DND-41 (cell line): ENCODE results near the gene CC2D2A.

Experiments used
- ATAC-seq: fragments of 200-7000 bp; cut with Tn5 transposase; 3 replicates; pipeline ENCODE4 v1.9.1; 2021; ENCODE audit warnings: low read depth; ENCODE audit not compliant: insufficient read depth
- DNase-seq: peaks from one replicate; pipeline ENCODE4 v3.0.0-alpha.2; 2020
- H2AFZ ChIP-seq: 2 replicates; pipeline ENCODE4 v1.6.0; 2012; ENCODE audit warnings: low read depth, low read length
- H3K27ac ChIP-seq: 2 replicates; pipeline ENCODE4 v1.5.1; 2012; ENCODE audit warnings: low read length, inconsistent platforms
- H3K27me3 ChIP-seq: fragments of 200-600 bp; sonication (generic); 2 replicates; pipeline ENCODE4 v1.6.0; 2012; ENCODE audit warnings: low read length, mild to moderate bottlenecking, inconsistent platforms; ENCODE audit not compliant: insufficient read depth, poor library complexity
- H3K36me3 ChIP-seq: 2 replicates; pipeline ENCODE4 v1.5.1; 2012; ENCODE audit warnings: low read length, inconsistent platforms; ENCODE audit not compliant: insufficient read depth
- H3K4me1 ChIP-seq: 2 replicates; pipeline ENCODE4 v1.5.1; 2012; ENCODE audit warnings: mild to moderate bottlenecking, low read length; ENCODE audit not compliant: insufficient read depth
- H3K4me2 ChIP-seq: 2 replicates; pipeline ENCODE4 v1.6.0; 2012; ENCODE audit warnings: mild to moderate bottlenecking, moderate library complexity, low read length, inconsistent platforms; ENCODE audit not compliant: insufficient read depth
- H3K4me3 ChIP-seq, 2 experiments: fragments of 200-600 bp in 1 of 2; shearing (Covaris generic) in 1 of 2; 2 replicates each; pipeline ENCODE4 v1.5.1; 2012 to 2016; ENCODE audit warnings: inconsistent platforms in 2 of 2, low read length in 2 of 2, mild to moderate bottlenecking in 2 of 2, low read depth in 1 of 2, moderate library complexity in 1 of 2
- H3K79me2 ChIP-seq: 2 replicates; pipeline ENCODE4 v1.6.0; 2012; ENCODE audit warnings: low read length, inconsistent platforms; ENCODE audit not compliant: insufficient read depth
- H3K9ac ChIP-seq: 2 replicates; pipeline ENCODE4 v1.6.0; 2012; ENCODE audit warnings: low read depth, mild to moderate bottlenecking, inconsistent platforms, low read length, moderate library complexity
- H3K9me3 ChIP-seq: 2 replicates; pipeline ENCODE4 v1.5.1; 2012; ENCODE audit warnings: low read length, moderate library complexity, mild to moderate bottlenecking, inconsistent platforms; ENCODE audit not compliant: insufficient read depth, severe bottlenecking
- H4K20me1 ChIP-seq: 2 replicates; pipeline ENCODE4 v1.6.0; 2012; ENCODE audit warnings: low read length; ENCODE audit not compliant: insufficient read depth
- EZH2 ChIP-seq: IDR thresholded peaks from 3 replicates; pipeline ENCODE4 v1.6.1; 2012; ENCODE audit warnings: borderline replicate concordance, low read depth, mild to moderate bottlenecking, moderate library complexity, low read length, inconsistent platforms; ENCODE audit not compliant: severe bottlenecking
- TF ChIP-seq, protein P1 (sequence below): IDR thresholded peaks from 2 replicates; pipeline ENCODE4 v1.5.1; 2012; ENCODE audit warnings: borderline replicate concordance, low read length, moderate library complexity, mild to moderate bottlenecking; ENCODE audit not compliant: poor library complexity, severe bottlenecking; ENCODE audit errors: extremely low read depth

The CC2D2A gene

GRCh38 chr4:15557786-15558550 lies 88.3 kb downstream of the CC2D2A start:
- H3K9me3 ChIP-seq = no peaks in the 10 kb centered on the region
- H3K27ac ChIP-seq = no peak overlapping the region
- no peak overlapping the region for H3K4me2 ChIP-seq
- no peaks in the 10 kb centered on the region for H3K27me3 ChIP-seq
- no peak overlapping the region for H3K9ac ChIP-seq
- TF ChIP-seq EZH2 = no peak
- TF ChIP-seq, protein P1, sequence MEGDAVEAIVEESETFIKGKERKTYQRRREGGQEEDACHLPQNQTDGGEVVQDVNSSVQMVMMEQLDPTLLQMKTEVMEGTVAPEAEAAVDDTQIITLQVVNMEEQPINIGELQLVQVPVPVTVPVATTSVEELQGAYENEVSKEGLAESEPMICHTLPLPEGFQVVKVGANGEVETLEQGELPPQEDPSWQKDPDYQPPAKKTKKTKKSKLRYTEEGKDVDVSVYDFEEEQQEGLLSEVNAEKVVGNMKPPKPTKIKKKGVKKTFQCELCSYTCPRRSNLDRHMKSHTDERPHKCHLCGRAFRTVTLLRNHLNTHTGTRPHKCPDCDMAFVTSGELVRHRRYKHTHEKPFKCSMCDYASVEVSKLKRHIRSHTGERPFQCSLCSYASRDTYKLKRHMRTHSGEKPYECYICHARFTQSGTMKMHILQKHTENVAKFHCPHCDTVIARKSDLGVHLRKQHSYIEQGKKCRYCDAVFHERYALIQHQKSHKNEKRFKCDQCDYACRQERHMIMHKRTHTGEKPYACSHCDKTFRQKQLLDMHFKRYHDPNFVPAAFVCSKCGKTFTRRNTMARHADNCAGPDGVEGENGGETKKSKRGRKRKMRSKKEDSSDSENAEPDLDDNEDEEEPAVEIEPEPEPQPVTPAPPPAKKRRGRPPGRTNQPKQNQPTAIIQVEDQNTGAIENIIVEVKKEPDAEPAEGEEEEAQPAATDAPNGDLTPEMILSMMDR = no peak
- H2AFZ ChIP-seq = no peak overlapping the region
- no peak overlapping the region for H3K4me3 ChIP-seq
- H3K4me1 ChIP-seq = no peaks in the 10 kb centered on the region
- H3K79me2 ChIP-seq = no peaks in the 10 kb centered on the region
- no peak for DNase-seq
- H4K20me1 ChIP-seq = no peaks in the 10 kb centered on the region
- no peaks in the 10 kb centered on the region for H3K36me3 ChIP-seq
- no peak for ATAC-seq

GRCh38 chr4:15558561-15558960 lies 88.9 kb downstream of the CC2D2A start:
- H3K4me2 ChIP-seq = no peak overlapping the region
- H3K27me3 ChIP-seq = no peaks in the 10 kb centered on the region
- no peak overlapping the region for H2AFZ ChIP-seq
- no peak overlapping the region for H3K4me3 ChIP-seq
- TF ChIP-seq, protein P1 = no peak
- no peak for TF ChIP-seq EZH2
- no peaks in the 10 kb centered on the region for H3K79me2 ChIP-seq
- H3K9ac ChIP-seq = no peak overlapping the region
- DNase-seq (no peak), ATAC-seq (no peak)
- no peaks in the 10 kb centered on the region for H3K9me3 ChIP-seq
- no peak overlapping the region for H3K27ac ChIP-seq
- no peaks in the 10 kb centered on the region for H4K20me1 ChIP-seq
- H3K36me3 ChIP-seq = no peaks in the 10 kb centered on the region
- no peaks in the 10 kb centered on the region for H3K4me1 ChIP-seq

DNA sequence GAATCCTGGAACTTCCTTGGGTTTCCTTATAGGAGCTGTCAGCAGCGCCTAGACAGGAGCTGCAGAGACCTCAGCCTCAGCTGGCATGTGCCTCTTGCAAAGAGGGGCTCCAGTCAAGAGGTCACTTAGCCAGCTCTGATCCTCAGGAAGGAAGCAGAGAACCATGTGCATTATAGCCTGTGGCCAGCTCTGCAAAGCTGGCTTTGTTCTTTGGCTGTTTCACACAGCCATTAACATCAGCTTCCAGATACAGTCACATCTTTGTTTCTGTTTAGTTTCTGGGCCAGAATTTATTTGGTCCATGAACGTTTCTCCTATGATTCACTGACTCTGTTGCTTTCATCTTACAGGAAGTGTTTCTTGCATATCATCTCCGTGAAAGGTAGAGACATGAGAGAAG lies 92.4 kb downstream of the CC2D2A start:
- TF ChIP-seq EZH2 = no peak
- TF ChIP-seq, protein P1 = no peak
- no peak overlapping the region for H3K4me2 ChIP-seq
- no peaks in the 10 kb centered on the region for H4K20me1 ChIP-seq
- H3K27ac ChIP-seq = no peak overlapping the region
- no peaks in the 10 kb centered on the region for H3K9me3 ChIP-seq
- ATAC-seq (no peak), DNase-seq (no peak)
- no peaks in the 10 kb centered on the region for H3K79me2 ChIP-seq
- no peaks in the 10 kb centered on the region for H3K4me1 ChIP-seq
- no peaks in the 10 kb centered on the region for H3K36me3 ChIP-seq
- no peak overlapping the region for H2AFZ ChIP-seq
- H3K4me3 ChIP-seq = no peak overlapping the region
- no peaks in the 10 kb centered on the region for H3K27me3 ChIP-seq
- no peak overlapping the region for H3K9ac ChIP-seq
